Measurements from ENCODE around the gene DMC1. TPM values are rescaled to one million over a fixed set of nuclear protein-coding genes. Genes with fewer than 3 reads are reported as not detected.

DMC1 gene
- total and polyA plus RNA-seq, 10 of the 15 experiments (the other 5 are each of a cell fraction or from before 2014, with no cell fraction given): 1.0 to 21.0 (median 4.5) TPM

- H4K20me1 ChIP-seq (ENCODE audit: control insufficient read depth, insufficient read depth): no peaks in the 10 kb centered on the region
- peaks cover 7% of the 10 kb centered on the region; the same call in 1 of the 2 replicates for H3K4me1 ChIP-seq (ENCODE audit: control insufficient read depth, insufficient read depth, low read length)
- FAIRE-seq: no peak
- H3K4me3 ChIP-seq: peak overlapping the region; percentile 74
- TSS peak; percentile 94 for BruUV-seq (replicated peaks)
- H3K36me3 ChIP-seq (ENCODE audit: control insufficient read depth in 2 of 2, insufficient read depth in 2 of 2, low read length in 1 of 2): no peaks in the 10 kb centered on the region
- ChIA-PET RAD21 (ENCODE audit: unreplicated experiment) (interaction anchor here (0.7 to 4.9 kb wide), 8 partner anchors 68 to 518 kb away, joined by 3 to 49 read pairs (median 3); no protein-coding TSS in a partner anchor), POLR2A (interaction anchor here (0.6 to 2.1 kb wide), 5 partner anchors 25 to 519 kb away, joined by 3 to 5 read pairs (median 3); no protein-coding TSS in a partner anchor), CTCF (interaction anchor here (1.0 to 5.3 kb wide), 12 partner anchors 9 to 517 kb away, joined by 3 to 75 read pairs (median 5); partner anchors contain the start of gene PICK1), SMC1A (ENCODE audit: uncharacterized antibody, unreplicated experiment) (interaction anchor here (0.7 to 2.9 kb wide), 9 partner anchors 29 to 518 kb away, joined by 3 to 22 read pairs (median 3); no protein-coding TSS in a partner anchor)
- H3K9me3 ChIP-seq (replicated peaks; ENCODE audit: control insufficient read depth, insufficient read depth, low read length): no peaks in the 10 kb centered on the region
- no peaks in the 10 kb centered on the region for H3K79me2 ChIP-seq (ENCODE audit: control insufficient read depth, insufficient read depth, low read length)
- under 1% methylated on average over 14 of the region's 14 CpGs for WGBS (ENCODE audit: insufficient coverage, insufficient replicate concordance, low lambda C conversion rate, missing lambda C conversion rate)
- in situ Hi-C loops (cut with MboI): loop anchor here (5.0 kb wide), 1 partner anchor 519 kb away; no protein-coding TSS in a partner anchor
- ATAC-seq: peak; percentile 47
- intact Hi-C loops (cut with micrococcal nuclease; ENCODE audit: unreplicated experiment): loop anchor here (1.0 to 10.0 kb wide), 5 partner anchors 66 to 514 kb away; partner anchors contain the start of gene PICK1
- H3K27me3 ChIP-seq (replicated peaks in 1 of 2; ENCODE audit: control insufficient read depth in 2 of 2, insufficient read depth in 2 of 2, low read length in 1 of 2): no peaks in the 10 kb centered on the region
- no peak for DNase-seq (ENCODE audit: low read depth, low spot score)
- H2AFZ ChIP-seq (ENCODE audit: control insufficient read depth, low read depth, low read length): peak overlapping the region; percentile 97
- peak overlapping the region; percentile 59 for H3K9ac ChIP-seq (ENCODE audit: control insufficient read depth, insufficient read depth, low read length)
- H3K4me2 ChIP-seq (ENCODE audit: control insufficient read depth, insufficient read depth): peak overlapping the region; percentile 96
- H3K27ac ChIP-seq (ENCODE audit: control insufficient read depth, insufficient read depth): peak overlapping the region; percentile 53; the same call in 1 of the 2 replicates
- no peak for TF ChIP-seq EP300 (IDR thresholded peaks at IDR 0.05; ENCODE audit: borderline replicate concordance in 1 of 2, control insufficient read depth in 1 of 2, low read depth in 2 of 2, low read length in 2 of 2)
- TF ChIP-seq STAT3 (IDR thresholded peaks at IDR 0.05; ENCODE audit: low read depth, low read length): no peak
- TF ChIP-seq NFXL1 (IDR thresholded peaks at IDR 0.05; ENCODE audit: borderline replicate concordance): no peak
- no peak for TF ChIP-seq REST (IDR thresholded peaks at IDR 0.05; ENCODE audit: low read depth, low read length)
- TF ChIP-seq USF1 (IDR thresholded peaks at IDR 0.05; ENCODE audit: borderline replicate concordance, extremely low read length, insufficient read depth, low read depth, low read length): no peak
- peak; percentile 53; the same call in 1 of the 2 replicates for TF ChIP-seq PKNOX1 (IDR thresholded peaks at IDR 0.05)
- 0 out of 2 replicates have a peak, but pooled peaks have one; percentile 14 for TF ChIP-seq RELB (IDR thresholded peaks at IDR 0.05; ENCODE audit: low read depth)
- no peak for TF ChIP-seq NRF1 (conservative IDR thresholded peaks at IDR 0.05; ENCODE audit: low read depth, low read length)
- TF ChIP-seq CTCF (IDR thresholded peaks at IDR 0.05 in 2 of 3, conservative IDR thresholded peaks at IDR 0.05 in 1 of 3; ENCODE audit: control insufficient read depth in 2 of 3, extremely low read depth in 1 of 3, insufficient read depth in 1 of 3, low read depth in 3 of 3, low read length in 3 of 3): peak in 2 of 3 experiments; percentile 7 to 18; a peak in 2 of 6 replicates
- TF ChIP-seq NBN (IDR thresholded peaks at IDR 0.05): 0 out of 2 replicates have a peak, but pooled peaks have one; percentile 22
- no peak for TF ChIP-seq RBBP5 (conservative IDR thresholded peaks at IDR 0.05)
Observed at GRCh38 chr22:38570779-38571364, 889 bp upstream of the DMC1 start.

Measured in GM12878 (cell line).